Measurements from ENCODE around the gene HSBP1L1. TPM values are rescaled to one million over a fixed set of nuclear protein-coding genes. Genes with fewer than 3 reads are reported as not detected.

HSBP1L1 gene
- total RNA-seq, 1 experiment from 2014 or later: not detected

- no peaks in the 10 kb centered on the region for H4K20me1 ChIP-seq (ENCODE audit: control insufficient read depth, insufficient read depth, insufficient read length)
- H2BK120ac ChIP-seq (ENCODE audit: low read depth, low read length, poor library complexity, severe bottlenecking): no peak overlapping the region
- Mint-ChIP-seq H3K4me3 (no peak overlapping the region), H3K9me3 (peaks cover 12 to 14% of the 10 kb centered on the region in 2 experiments), H3K4me1 (peaks cover 13% of the 10 kb centered on the region in 2 experiments), H3K36me3 (ENCODE audit: insufficient read depth in 1 of 3, low read depth in 3 of 3) (peaks cover 5 to 23% (median 9%) of the 10 kb centered on the region in 3 experiments), H3K27me3 (ENCODE audit: low read depth) (no peaks in the 10 kb centered on the region; the same call in 1 of the 2 replicates), H3K27ac (no peak overlapping the region)
- H2BK15ac ChIP-seq (ENCODE audit: low read depth, low read length): no peak overlapping the region
- H3K27ac ChIP-seq (ENCODE audit: insufficient read length, low read depth, low read length): no peak overlapping the region
- no peak overlapping the region for H3K4ac ChIP-seq (ENCODE audit: low read depth, low read length)
- H3K23ac ChIP-seq (ENCODE audit: insufficient read length, low read depth, low read length): no peak overlapping the region
- no peaks in the 10 kb centered on the region for H3K79me2 ChIP-seq (ENCODE audit: insufficient read depth, low read length)
- no peak overlapping the region for H3K18ac ChIP-seq (ENCODE audit: insufficient read length, low read depth, low read length)
- H2BK20ac ChIP-seq (ENCODE audit: low read depth, low read length, poor library complexity, severe bottlenecking): no peak overlapping the region
- no peak overlapping the region for H3K56ac ChIP-seq (ENCODE audit: insufficient read length, low read depth, low read length)
- no peaks in the 10 kb centered on the region for H3K23me2 ChIP-seq (ENCODE audit: insufficient read length, low read depth, low read length, poor library complexity, severe bottlenecking)
- H3K79me1 ChIP-seq (ENCODE audit: insufficient read depth, low read depth, low read length, poor library complexity, severe bottlenecking): no peaks in the 10 kb centered on the region
- no peak overlapping the region for H3T11ph ChIP-seq (ENCODE audit: low read length)
- H2BK5ac ChIP-seq (ENCODE audit: insufficient read length, low read length): no peak overlapping the region
- no peak overlapping the region for H4K8ac ChIP-seq (replicated peaks; ENCODE audit: insufficient read length, low read depth, low read length)
- H3K4me2 ChIP-seq (ENCODE audit: insufficient read depth, insufficient read length, low read length): no peak overlapping the region
- H2AK5ac ChIP-seq (ENCODE audit: insufficient read length, low read length): no peak overlapping the region
- no peaks in the 10 kb centered on the region; the same call in 1 of the 2 replicates for H3K27me3 ChIP-seq (ENCODE audit: insufficient read depth, low read length)
- DNase-seq: no peak
- TF ChIP-seq CTCF (conservative IDR thresholded peaks at IDR 0.05): no peak
- H4K5ac ChIP-seq (ENCODE audit: insufficient read length, low read depth, low read length): no peak overlapping the region
- no peak overlapping the region for H2BK12ac ChIP-seq (ENCODE audit: insufficient read length, low read depth, low read length)
- H3K14ac ChIP-seq (ENCODE audit: insufficient read depth, low read length): no peak overlapping the region
- H3K9ac ChIP-seq (ENCODE audit: extremely low read depth, insufficient read length, low read length): no peak overlapping the region
- H2AFZ ChIP-seq (ENCODE audit: low read length): no peak overlapping the region
- H4K91ac ChIP-seq (ENCODE audit: insufficient read length, low read depth, low read length): no peak overlapping the region
- no peaks in the 10 kb centered on the region for H3K4me1 ChIP-seq (ENCODE audit: insufficient read depth, low read length)
- WGBS (ENCODE audit: extremely low coverage, insufficient read length, low lambda C conversion rate): no CpG with 5 or more reads among the region's 26 CpGs
- no peaks in the 10 kb centered on the region for H3K9me3 ChIP-seq (ENCODE audit: control insufficient read depth, low read depth, low read length)
Observed at GRCh38 chr18:79923896-79924585, 40.4 kb upstream of the HSBP1L1 start.
